ENCODE data around the gene MYL6B.

- no peak for TF ChIP-seq CTCF (IDR thresholded peaks at IDR 0.05)
- TF ChIP-seq POLR2A (IDR thresholded peaks at IDR 0.05): no peak
Observed at GRCh38 chr12:56129942-56130495, 22.4 kb upstream of the MYL6B start.

All from right lobe of liver (tissue), 4 donors.